Stromal cell of bone marrow (primary cell): ENCODE results near the gene RAD21L1.

Experiments used
- DNase-seq: peaks from one replicate; pipeline ENCODE4 v3.0.0-alpha.2; 2012; ENCODE audit warnings: low read depth

RAD21L1 gene

DNA sequence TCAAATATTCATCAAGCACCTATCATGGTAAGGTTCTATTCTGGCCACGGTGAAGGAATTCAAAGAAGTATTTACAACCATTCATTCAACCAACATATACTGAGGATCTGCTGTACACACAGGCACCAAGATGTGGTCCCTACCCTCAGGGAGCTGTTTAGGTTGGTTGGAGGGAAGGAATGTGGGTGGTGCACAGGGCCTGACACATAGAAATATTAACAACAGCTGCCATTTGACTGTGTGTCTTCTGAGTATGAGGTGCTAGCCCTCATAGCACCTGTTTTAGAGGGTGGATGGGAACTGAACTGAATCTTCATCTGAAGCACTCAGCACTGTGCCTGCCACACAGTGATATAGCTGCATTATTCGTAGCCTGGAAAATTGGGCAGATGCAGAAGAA lies 47.5 kb downstream of the RAD21L1 start:
- no peak for DNase-seq

- DNase-seq: no peak
Observed at GRCh38 chr20:1274485-1275311, 48.9 kb downstream of the RAD21L1 start.

GRCh38 chr20:1275919-1276318 lies 50.1 kb downstream of the RAD21L1 start:
- DNase-seq: no peak

- no peak for DNase-seq
Observed at GRCh38 chr20:1277529-1278322, 51.9 kb downstream of the RAD21L1 start.

DNA sequence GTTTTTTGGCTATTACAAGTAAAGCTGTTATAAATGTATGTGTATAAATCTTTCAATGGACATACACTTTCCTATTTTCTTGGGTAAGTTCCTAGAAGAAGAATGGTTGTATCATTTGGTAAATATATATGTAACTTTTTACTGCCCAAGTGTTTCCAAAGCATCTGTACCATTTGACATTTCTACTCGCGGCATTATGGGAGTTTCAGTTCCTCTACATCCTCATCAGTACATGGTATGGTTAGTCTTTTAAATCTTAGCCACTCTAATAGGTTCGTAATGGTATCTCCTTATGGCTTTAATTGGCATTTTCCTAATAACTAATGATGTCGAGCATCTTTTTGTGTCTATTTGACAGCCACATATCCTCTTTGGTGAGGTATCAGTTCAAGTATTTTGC lies 53.1 kb downstream of the RAD21L1 start:
- no peak for DNase-seq

DNA sequence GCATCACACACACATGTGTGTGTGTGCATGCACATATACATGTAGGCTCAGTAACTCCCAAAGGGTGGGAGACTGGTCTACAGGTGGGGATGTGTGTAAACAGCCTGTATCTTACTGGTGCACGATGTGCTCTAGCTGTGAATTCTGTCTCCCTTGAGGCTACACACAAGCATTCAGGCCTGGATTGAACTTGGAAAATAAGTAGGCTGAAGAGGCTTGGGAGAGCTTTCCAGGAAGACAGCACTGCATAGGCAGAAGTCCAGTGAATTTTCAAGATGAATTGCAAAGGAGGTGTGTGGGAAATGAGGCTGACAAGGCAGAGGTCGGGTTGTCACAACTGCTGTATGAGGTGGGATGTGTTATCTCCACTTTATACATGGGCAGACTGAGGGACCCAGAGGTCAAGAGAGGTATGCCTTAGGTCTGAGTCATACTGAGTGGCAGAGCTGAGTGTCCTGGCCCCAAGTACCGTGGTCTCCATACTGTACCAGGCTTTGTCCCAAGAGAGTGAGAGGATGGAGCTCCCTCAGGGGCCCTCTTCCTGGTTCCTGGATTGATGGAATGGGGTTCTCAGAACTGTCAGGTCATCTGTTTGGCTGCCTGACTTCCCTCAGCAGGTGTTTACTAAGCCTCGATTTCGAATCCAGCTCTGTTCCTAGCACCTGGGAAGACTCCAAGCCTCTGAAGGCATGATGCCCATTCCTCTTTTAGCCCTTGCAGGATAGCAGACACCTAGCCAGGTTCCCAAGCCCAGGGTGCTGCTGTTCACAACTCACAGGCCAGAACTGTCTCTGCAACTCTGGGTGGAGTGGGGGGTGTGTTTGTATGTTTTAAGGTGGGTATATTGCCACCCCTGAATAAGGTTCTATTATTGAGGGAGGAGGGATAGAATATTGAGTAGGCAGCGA lies 54.6 kb downstream of the RAD21L1 start:
- DNase-seq: no peak

GRCh38 chr20:1281279-1282057 lies 55.6 kb downstream of the RAD21L1 start:
- DNase-seq: no peak

DNA sequence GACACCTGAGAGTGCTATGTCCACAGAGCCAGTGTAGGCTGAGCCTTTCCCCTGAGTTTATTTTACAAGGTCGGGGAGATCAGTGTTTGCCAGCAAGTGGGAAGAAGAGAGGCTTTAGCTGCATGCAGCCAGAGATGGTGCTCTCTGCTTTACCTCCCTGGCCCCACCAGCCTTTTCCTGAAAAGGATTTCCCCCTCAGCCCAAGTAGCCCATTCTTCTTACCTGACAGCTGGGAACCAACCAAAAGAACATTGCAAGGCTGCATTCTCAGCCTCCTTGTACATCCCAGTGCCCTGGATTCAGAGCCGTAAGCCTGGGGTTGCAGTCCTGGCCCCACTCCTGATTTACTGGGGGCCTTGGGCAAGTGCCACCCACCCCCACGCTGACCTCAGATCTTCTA lies 57.1 kb downstream of the RAD21L1 start:
- DNase-seq: no peak

DNA sequence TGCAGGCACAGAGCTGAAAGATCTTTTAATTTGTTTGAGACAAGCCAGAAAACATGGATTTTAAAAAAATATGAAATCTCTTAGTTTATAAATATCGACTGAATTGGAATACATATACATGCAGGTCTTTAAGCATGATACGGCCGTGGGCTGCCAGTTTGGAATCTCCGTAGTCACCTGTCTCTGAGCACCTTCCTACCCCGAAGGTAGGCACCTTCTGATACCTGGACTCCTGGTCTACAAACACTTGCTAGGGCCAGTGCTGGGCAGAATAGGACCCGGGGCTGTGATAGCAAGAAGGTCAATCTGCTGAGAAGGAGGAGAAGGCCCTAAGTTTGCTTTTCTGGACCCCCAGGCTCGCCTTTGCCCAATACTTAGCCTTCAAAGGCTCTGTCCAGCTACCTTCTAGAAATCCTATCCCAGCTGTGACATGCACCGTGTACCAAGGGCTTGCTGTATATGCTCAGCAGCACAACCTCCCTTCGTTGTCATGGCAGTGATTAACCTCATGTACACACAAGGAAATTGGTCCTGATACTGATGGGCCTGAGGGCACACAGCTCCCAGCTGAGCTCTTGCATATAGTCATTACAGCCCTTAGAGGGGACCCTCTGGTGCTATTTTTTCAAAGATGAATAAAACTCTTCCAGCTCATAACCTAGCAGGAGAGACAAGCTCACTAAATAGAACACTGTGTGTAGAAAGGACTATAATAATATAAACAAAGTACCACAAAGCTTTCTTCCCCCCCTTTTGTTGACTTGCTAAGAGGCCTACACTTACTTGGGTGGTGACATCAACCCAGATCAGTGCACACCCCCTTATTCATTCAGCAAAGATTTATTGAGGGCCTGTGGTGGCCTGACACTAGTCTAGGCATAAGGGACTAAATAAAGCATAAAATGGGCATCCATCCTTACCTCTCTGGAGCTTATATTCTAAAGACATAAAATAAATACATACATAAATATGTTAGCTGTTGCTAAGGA lies 58.0 kb downstream of the RAD21L1 start:
- no peak for DNase-seq

DNA sequence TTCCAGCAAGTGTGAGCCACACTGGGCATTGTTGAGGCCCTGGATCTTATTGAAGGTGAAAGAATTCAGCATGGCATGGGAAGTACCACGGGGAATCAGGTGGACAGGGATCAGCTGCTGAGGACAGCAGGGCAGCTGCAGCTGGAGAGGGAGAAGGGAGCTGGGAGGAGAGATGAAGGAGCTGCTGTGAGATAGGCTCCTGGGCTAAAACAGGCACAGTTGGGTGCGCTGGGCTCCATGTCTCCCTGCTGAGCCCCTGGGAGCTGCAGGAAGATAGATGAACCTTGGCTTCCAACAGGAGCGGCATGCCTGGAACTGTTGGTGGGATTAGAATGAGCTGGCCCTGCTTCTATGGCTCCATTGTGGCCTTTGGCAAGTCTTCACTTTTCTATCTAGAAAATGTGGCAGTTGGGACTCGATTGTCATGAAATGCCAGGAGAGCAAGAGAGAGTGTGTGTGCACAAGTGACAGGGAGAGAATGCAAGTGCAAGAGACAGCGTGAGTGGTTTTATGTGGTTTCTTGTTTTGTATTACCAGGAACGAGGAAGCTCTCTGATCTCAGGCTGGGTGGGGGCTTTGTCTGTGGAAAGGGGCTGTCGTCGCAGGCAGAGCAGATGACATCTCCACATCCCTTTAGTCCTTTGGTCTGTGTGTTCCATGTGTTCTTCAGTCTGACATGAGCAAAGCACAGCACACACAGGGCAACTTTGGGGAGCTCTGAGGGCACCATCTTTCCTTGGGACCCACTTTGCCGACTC lies 60.6 kb downstream of the RAD21L1 start:
- DNase-seq: no peak

GRCh38 chr20:1287306-1287705 lies 61.5 kb downstream of the RAD21L1 start:
- no peak for DNase-seq

DNA sequence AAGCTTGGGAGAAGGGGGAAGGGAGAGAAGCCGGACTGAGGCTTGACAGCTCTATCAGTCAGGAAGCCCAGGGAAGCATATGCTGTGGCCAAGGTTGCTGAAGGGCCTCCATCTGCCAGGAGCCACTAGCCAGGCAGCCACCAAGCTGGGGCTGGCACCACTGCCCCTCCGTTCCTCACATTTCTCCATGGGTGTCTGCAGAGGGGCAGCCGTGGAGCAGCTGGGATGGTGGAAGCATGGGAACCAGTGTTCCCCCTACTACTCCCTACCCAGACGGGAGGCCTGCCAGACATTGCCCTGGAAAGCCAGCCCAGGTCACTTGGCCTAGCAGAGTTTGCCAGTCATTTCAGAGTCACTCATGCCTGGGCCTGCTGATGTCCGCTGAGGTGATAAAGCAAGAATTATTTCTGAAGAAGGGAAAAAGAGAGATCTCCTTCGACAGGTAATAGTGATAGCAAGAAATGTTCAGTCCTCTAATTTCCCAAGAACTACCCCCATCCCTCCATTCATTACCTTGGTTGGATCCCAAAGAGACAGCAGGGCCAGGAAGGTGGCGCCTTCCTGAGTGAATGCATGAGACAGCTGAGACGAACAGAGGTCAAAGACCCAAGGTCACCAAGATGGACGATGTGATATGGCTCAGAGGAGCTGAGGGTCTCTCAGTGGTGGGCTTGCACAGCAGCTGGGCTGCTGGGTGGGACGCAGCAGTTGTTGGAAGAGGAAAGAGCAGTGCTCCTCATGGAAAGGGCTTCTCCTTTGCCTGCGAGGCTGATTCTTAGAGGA lies 62.1 kb downstream of the RAD21L1 start:
- DNase-seq: no peak

DNA sequence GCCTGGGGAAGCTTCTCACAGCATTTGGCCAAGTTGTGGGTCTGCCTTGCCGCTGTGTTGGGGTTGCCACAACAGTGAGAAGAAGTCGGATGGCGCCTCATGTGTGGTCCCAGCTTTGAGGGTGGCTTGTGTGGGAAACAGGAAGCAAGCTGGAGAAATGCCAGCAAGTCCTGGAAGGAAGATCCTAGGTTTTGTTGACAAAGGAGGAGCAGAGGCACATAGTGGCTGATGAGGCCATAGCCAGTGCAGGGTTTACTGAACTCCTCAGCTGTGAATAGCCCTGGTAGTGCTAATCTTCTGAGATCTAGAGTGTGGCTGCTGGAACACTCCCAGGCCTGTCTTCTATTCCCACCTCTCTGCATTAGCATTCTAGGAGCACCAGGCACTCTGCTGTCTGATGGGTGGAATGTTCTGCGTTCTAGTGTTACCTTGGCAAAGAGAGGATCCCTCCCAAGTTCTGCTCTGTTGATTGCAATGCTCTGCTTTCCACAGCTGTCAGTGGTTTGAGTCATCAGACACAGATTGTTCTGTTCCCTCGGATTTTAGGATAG lies 65.4 kb downstream of the RAD21L1 start:
- DNase-seq: peak; percentile 3

- DNase-seq: no peak
Observed at GRCh38 chr20:1292620-1293019, 66.8 kb downstream of the RAD21L1 start.

DNA sequence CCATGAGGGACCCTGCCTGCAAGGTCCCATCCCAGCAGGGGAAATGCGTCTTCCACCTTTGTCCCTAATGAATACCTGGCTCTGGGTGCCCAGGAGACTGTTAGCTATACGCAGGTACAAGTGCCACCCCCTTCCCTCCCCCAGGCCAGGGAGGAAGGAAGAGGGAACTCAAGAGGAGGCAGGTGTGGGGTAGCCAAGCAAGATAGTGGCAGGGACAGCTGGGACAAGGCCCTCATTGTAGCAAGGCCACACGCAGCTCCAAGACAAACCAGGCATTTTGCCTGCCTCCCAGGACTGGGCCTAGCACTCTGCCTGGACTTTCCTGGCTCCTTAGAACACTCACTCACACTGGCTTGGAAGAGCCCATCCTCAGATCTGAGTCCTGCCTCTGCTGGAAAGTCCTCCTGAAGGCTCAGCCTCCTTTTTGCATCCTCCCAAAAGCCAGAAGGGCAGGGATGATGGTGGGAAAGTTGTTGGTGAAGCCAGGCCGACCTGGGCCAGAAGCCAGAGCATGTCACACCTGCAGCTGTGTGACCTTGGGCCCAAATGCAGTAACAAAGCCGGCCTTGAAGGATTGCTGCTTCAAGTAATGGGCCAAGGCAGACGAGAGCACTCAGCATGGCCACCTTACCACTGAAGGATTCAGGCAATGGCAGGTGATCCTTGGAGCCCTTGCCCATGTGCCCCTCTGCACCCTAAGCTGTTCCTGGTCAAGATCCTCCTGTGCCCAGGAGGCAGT lies 68.0 kb downstream of the RAD21L1 start:
- no peak for DNase-seq

GRCh38 chr20:1294497-1294896 lies 68.7 kb downstream of the RAD21L1 start:
- DNase-seq: no peak

DNA sequence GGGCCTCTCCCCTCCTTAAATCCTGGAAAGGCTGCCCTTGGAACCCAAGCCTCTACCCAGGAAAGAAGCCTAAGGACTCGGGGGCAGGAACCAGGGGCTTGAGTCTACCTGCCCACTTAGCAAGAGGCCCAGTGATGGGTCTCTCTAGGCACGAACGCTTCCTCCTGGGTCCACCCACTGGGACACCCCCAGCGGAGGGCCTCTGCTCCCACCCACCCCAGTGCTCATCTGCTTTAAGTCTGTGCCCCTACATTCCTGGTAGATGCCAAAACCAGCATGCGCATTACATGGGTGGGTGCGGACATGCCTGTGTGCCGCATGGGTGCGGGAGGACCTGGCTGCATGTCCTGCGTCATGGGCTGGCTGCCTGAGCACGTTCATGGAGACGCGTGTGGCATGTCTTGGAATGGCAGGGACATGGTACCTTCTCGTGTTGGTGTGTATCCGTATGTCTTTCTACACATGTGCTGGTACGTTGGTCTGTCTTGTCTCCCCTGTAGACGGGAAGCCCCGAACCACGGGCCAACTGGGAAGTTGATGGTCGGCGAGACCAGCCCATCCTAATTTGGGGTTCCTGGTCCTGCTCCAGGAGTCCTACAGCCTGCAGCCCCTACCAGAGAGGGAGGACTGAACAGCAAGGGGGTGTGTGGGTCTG lies 69.6 kb downstream of the RAD21L1 start:
- no peak for DNase-seq
